SK-N-SH treated with all-trans-retinoic acid at 6 μM for 48 hours (cell line): Measurements from ENCODE around the gene GPC3.

ENCODE experiments used
- ATAC-seq: fragments of 200-7000 bp; cut with Tn5 transposase; 3 replicates; pipeline ENCODE4 v1.9.1; 2020; ENCODE audit warnings: mild to moderate bottlenecking, moderate library complexity
- ARNTL ChIP-seq: fragments of 450-650 bp; formaldehyde crosslinking; IDR thresholded peaks from 2 replicates; pipeline ENCODE4 v1.5.0; 2020; ENCODE audit warnings: low read depth, mild to moderate bottlenecking, moderate library complexity, borderline replicate concordance
- BACH2 ChIP-seq: fragments of 250-450 bp; sonication (Bioruptor Pico); IDR thresholded peaks from 2 replicates; pipeline ENCODE4 v1.9.0; 2021; ENCODE audit warnings: mild to moderate bottlenecking, borderline replicate concordance
- CSDC2 ChIP-seq: fragments of 250-450 bp; sonication (Bioruptor Pico); IDR thresholded peaks from 2 replicates; pipeline ENCODE4 v1.5.0; 2020; ENCODE audit warnings: mild to moderate bottlenecking, moderate library complexity
- CSRNP3 ChIP-seq: fragments of 250-450 bp; sonication (Bioruptor Pico); IDR thresholded peaks from 2 replicates; pipeline ENCODE4 v1.5.1; 2021; ENCODE audit warnings: mild to moderate bottlenecking, moderate library complexity
- GLIS3 ChIP-seq: fragments of 250-450 bp; sonication (Bioruptor Pico); IDR thresholded peaks from 2 replicates; pipeline ENCODE4 v1.5.0; 2020; ENCODE audit warnings: mild to moderate bottlenecking, moderate library complexity
- OSR1 ChIP-seq: fragments of 250-450 bp; sonication (Bioruptor Pico); IDR thresholded peaks from 2 replicates; pipeline ENCODE4 v1.8.0; 2022; ENCODE audit warnings: moderate library complexity, mild to moderate bottlenecking, inconsistent platforms
- PPARA ChIP-seq: fragments of 250-450 bp; sonication (Bioruptor Pico); IDR thresholded peaks from 2 replicates; pipeline ENCODE4 v1.5.0; 2020; ENCODE audit warnings: mild to moderate bottlenecking, borderline replicate concordance
- RARB ChIP-seq: fragments of 250-450 bp; sonication (Bioruptor Pico); IDR thresholded peaks from 2 replicates; pipeline ENCODE4 v1.8.0; 2021; ENCODE audit warnings: mild to moderate bottlenecking, moderate library complexity
- SNAI2 ChIP-seq: fragments of 250-450 bp; sonication (Bioruptor Pico); IDR thresholded peaks from 2 replicates; pipeline ENCODE4 v1.5.0; 2020; ENCODE audit warnings: mild to moderate bottlenecking, moderate library complexity
- TCF4 ChIP-seq: fragments of 250-450 bp; sonication (Bioruptor Pico); IDR thresholded peaks from 2 replicates; pipeline ENCODE4 v1.8.0; 2021; ENCODE audit warnings: mild to moderate bottlenecking, moderate library complexity, borderline replicate concordance
- TOX ChIP-seq: fragments of 250-450 bp; sonication (Bioruptor Pico); IDR thresholded peaks from 2 replicates; pipeline ENCODE4 v1.8.0; 2021; ENCODE audit warnings: mild to moderate bottlenecking, moderate library complexity, borderline replicate concordance
- TSHZ2 ChIP-seq: fragments of 250-450 bp; sonication (Bioruptor Pico); IDR thresholded peaks from 2 replicates; pipeline ENCODE4 v1.5.0; 2020; ENCODE audit warnings: mild to moderate bottlenecking, moderate library complexity
- ZC3H10 ChIP-seq: fragments of 250-450 bp; sonication (Bioruptor Pico); IDR thresholded peaks from 2 replicates; pipeline ENCODE4 v1.5.1; 2021; ENCODE audit warnings: mild to moderate bottlenecking, moderate library complexity
- ZFP3 ChIP-seq: fragments of 250-450 bp; sonication (Bioruptor Pico); IDR thresholded peaks from 2 replicates; pipeline ENCODE4 v1.5.0; 2020; ENCODE audit warnings: mild to moderate bottlenecking, moderate library complexity
- ZNF565 ChIP-seq: fragments of 450-650 bp; formaldehyde crosslinking; conservative IDR thresholded peaks from 2 replicates; pipeline ENCODE4 v1.5.0; 2020; ENCODE audit warnings: low read depth, mild to moderate bottlenecking, moderate library complexity
- ZNF8 ChIP-seq: fragments of 450-650 bp; formaldehyde crosslinking; IDR thresholded peaks from 2 replicates; pipeline ENCODE4 v1.5.0; 2020; ENCODE audit warnings: mild to moderate bottlenecking, moderate library complexity
- TF ChIP-seq, protein P1 (sequence below): fragments of 250-450 bp; sonication (Bioruptor Pico); IDR thresholded peaks from 2 replicates; pipeline ENCODE4 v1.8.0; 2021; ENCODE audit warnings: low read depth, mild to moderate bottlenecking, moderate library complexity, borderline replicate concordance
- TF ChIP-seq, protein P2 (sequence below): fragments of 250-450 bp; sonication (Bioruptor Pico); IDR thresholded peaks from 2 replicates; pipeline ENCODE4 v1.8.0; 2020; ENCODE audit warnings: mild to moderate bottlenecking, moderate library complexity, borderline replicate concordance
- TF ChIP-seq, protein P3 (sequence below): fragments of 250-450 bp; sonication (Bioruptor Pico); IDR thresholded peaks from 2 replicates; pipeline ENCODE4 v1.5.1; 2020; ENCODE audit warnings: low read depth, mild to moderate bottlenecking, moderate library complexity

Gene GPC3

GRCh38 chrX:133971586-133971985 is 13.8 kb downstream of the GPC3 start (continued):
- TF ChIP-seq ZFP3 (CRISPR knock-in tag) (no peak), RARB (CRISPR knock-in tag) (no peak), CSDC2 (no peak), ARNTL (no peak)

- TF ChIP-seq BACH2 (CRISPR knock-in tag) (no peak), TCF4 (no peak), GLIS3 (CRISPR knock-in tag) (no peak), ZFP3 (CRISPR knock-in tag) (no peak), ZNF565 (no peak), SNAI2 (no peak), CSDC2 (no peak), CSRNP3 (no peak), TOX (CRISPR knock-in tag) (no peak), TSHZ2 (no peak), ZNF8 (CRISPR knock-in tag) (no peak), ZC3H10 (CRISPR knock-in tag) (no peak), ARNTL (no peak), PPARA (CRISPR knock-in tag) (no peak)
- TF ChIP-seq, protein P1, sequence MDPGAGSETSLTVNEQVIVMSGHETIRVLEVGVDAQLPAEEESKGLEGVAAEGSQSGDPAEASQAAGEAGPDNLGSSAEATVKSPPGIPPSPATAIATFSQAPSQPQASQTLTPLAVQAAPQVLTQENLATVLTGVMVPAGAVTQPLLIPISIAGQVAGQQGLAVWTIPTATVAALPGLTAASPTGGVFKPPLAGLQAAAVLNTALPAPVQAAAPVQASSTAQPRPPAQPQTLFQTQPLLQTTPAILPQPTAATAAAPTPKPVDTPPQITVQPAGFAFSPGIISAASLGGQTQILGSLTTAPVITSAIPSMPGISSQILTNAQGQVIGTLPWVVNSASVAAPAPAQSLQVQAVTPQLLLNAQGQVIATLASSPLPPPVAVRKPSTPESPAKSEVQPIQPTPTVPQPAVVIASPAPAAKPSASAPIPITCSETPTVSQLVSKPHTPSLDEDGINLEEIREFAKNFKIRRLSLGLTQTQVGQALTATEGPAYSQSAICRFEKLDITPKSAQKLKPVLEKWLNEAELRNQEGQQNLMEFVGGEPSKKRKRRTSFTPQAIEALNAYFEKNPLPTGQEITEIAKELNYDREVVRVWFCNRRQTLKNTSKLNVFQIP (CRISPR knock-in tag): no peak
- no peak for ATAC-seq
Observed at GRCh38 chrX:133970076-133970475, 15.3 kb downstream of the GPC3 start.

GRCh38 chrX:133969191-133969590 is 16.2 kb downstream of the GPC3 start:
- ATAC-seq: no peak
- TF ChIP-seq PPARA (CRISPR knock-in tag) (no peak), TCF4 (no peak), CSDC2 (no peak), SNAI2 (no peak), CSRNP3 (no peak), BACH2 (CRISPR knock-in tag) (no peak), GLIS3 (CRISPR knock-in tag) (no peak), ZNF565 (no peak), OSR1 (CRISPR knock-in tag) (no peak), ZNF8 (CRISPR knock-in tag) (no peak), RARB (CRISPR knock-in tag) (no peak), ZFP3 (CRISPR knock-in tag) (no peak), TSHZ2 (no peak), ZC3H10 (CRISPR knock-in tag) (no peak), TOX (CRISPR knock-in tag) (no peak), ARNTL (no peak)
- TF ChIP-seq, protein P2, sequence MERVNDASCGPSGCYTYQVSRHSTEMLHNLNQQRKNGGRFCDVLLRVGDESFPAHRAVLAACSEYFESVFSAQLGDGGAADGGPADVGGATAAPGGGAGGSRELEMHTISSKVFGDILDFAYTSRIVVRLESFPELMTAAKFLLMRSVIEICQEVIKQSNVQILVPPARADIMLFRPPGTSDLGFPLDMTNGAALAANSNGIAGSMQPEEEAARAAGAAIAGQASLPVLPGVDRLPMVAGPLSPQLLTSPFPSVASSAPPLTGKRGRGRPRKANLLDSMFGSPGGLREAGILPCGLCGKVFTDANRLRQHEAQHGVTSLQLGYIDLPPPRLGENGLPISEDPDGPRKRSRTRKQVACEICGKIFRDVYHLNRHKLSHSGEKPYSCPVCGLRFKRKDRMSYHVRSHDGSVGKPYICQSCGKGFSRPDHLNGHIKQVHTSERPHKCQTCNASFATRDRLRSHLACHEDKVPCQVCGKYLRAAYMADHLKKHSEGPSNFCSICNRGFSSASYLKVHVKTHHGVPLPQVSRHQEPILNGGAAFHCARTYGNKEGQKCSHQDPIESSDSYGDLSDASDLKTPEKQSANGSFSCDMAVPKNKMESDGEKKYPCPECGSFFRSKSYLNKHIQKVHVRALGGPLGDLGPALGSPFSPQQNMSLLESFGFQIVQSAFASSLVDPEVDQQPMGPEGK (CRISPR knock-in tag): no peak
- TF ChIP-seq, protein P3, sequence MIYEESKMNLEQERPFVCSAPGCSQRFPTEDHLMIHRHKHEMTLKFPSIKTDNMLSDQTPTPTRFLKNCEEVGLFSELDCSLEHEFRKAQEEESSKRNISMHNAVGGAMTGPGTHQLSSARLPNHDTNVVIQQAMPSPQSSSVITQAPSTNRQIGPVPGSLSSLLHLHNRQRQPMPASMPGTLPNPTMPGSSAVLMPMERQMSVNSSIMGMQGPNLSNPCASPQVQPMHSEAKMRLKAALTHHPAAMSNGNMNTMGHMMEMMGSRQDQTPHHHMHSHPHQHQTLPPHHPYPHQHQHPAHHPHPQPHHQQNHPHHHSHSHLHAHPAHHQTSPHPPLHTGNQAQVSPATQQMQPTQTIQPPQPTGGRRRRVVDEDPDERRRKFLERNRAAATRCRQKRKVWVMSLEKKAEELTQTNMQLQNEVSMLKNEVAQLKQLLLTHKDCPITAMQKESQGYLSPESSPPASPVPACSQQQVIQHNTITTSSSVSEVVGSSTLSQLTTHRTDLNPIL (CRISPR knock-in tag): no peak
